Measurements from ENCODE around the gene KLHL29. TPM values are rescaled to one million over a fixed set of nuclear protein-coding genes. Genes with fewer than 3 reads are reported as not detected.
A peak's percentile ranks its signal among the peaks of the same experiment; 100 is the strongest.

The KLHL29 gene
- total RNA-seq, 1 donor from 2014 or later, result 5.0 TPM

DNA sequence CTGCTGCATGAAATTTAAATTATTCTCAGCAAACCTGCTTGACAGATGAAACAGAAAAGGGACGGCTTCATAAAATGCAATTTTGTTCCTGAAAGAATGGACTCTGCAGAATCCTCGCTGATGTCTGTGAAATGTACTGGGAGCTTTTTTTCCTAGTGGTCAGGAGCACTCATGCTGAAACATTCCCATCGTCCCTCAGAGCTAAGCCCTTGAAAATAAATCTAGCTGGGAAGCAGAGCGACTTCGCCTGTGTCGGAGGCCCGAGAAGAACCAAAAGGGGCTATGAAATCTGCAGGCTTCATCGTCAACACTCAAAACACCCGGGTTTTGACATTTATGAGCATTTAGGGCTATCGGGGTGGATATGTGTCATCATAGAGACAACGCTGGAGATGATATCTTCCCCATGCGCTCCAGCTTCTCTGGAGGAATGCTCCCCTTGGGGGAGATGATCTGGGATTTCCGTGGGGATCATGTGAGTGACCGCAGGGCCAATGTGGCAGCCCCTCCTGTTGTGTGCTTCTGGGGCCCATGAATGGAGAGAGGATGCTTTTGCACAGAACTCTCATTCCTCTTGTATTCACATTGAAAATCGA lies 182.3 kb downstream of the KLHL29 start:
- Histone ChIP-seq H3K27me3 (ENCODE audit: control insufficient read depth, insufficient read depth, low read length) (no peaks in the 10 kb centered on the region), H3K36me3 (ENCODE audit: control insufficient read depth, insufficient read depth, low read length) (no peaks in the 10 kb centered on the region), H3K4me3 (ENCODE audit: low read depth, low read length) (no peak overlapping the region)
- DNase-seq (ENCODE audit: low read depth), result no peak
- no peak for FAIRE-seq
- TF ChIP-seq, protein P1, sequence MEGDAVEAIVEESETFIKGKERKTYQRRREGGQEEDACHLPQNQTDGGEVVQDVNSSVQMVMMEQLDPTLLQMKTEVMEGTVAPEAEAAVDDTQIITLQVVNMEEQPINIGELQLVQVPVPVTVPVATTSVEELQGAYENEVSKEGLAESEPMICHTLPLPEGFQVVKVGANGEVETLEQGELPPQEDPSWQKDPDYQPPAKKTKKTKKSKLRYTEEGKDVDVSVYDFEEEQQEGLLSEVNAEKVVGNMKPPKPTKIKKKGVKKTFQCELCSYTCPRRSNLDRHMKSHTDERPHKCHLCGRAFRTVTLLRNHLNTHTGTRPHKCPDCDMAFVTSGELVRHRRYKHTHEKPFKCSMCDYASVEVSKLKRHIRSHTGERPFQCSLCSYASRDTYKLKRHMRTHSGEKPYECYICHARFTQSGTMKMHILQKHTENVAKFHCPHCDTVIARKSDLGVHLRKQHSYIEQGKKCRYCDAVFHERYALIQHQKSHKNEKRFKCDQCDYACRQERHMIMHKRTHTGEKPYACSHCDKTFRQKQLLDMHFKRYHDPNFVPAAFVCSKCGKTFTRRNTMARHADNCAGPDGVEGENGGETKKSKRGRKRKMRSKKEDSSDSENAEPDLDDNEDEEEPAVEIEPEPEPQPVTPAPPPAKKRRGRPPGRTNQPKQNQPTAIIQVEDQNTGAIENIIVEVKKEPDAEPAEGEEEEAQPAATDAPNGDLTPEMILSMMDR (IDR thresholded peaks at IDR 0.05; ENCODE audit: insufficient read depth, low read length, severe bottlenecking), result no peak

DNA sequence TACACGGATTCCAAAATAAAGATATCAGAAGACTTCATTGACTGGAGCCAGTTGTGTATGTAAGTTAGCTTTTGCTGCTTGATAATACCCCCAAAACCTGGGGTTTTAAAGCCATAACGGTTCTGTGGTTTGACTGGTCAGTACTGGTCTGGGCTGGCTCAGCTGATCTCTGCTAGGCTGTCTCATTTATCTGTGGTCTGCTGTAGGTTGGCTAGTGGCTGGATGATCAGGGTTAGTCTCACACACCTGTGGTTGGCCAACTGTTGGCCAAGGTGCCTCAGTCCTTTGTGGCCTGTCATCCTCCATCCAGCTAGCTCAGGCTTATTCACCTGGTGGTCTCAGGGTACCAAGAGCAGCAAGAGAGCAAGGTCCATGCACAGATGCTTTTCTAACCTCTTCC lies 183.2 kb downstream of the KLHL29 start:
- TF ChIP-seq, protein P1 (IDR thresholded peaks at IDR 0.05; ENCODE audit: insufficient read depth, low read length, severe bottlenecking), result no peak
- FAIRE-seq (no peak), DNase-seq (ENCODE audit: low read depth) (no peak)
- Histone ChIP-seq H3K36me3 (ENCODE audit: control insufficient read depth, insufficient read depth, low read length) (no peaks in the 10 kb centered on the region), H3K27me3 (ENCODE audit: control insufficient read depth, insufficient read depth, low read length) (no peaks in the 10 kb centered on the region), H3K4me3 (ENCODE audit: low read depth, low read length) (no peak overlapping the region)

DNA sequence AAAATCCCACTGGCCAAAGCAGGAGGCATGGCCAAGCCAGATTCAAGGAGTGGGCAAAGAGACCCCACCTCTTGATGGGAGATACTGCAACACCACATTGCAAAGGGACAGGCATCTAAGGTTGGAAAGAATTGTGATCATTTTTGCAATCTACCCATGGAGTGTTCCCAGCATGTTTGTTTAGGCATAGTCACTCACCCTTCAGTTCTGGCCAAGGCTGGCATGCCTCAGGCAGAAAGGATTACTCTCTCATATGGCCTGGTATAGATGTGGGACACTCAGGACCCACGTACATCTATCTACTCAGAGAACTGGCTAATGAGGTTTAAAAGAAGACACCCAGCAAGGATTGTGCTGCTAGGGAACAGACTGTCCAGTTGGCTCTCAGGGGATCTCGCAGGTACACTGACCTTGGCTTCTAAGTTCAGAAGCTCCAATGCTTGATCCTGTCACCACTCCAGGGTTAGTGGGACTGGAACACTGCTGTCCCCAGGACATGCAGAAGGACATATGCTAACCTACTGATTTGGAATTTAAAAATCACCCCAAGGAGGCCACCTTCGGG lies 183.7 kb downstream of the KLHL29 start:
- no peaks in the 10 kb centered on the region for H3K27me3 ChIP-seq (ENCODE audit: control insufficient read depth, insufficient read depth, low read length)
- H3K36me3 ChIP-seq (ENCODE audit: control insufficient read depth, insufficient read depth, low read length), result no peaks in the 10 kb centered on the region
- TF ChIP-seq, protein P1 (IDR thresholded peaks at IDR 0.05; ENCODE audit: insufficient read depth, low read length, severe bottlenecking), result no peak
- peak; percentile 42 for DNase-seq (ENCODE audit: low read depth)
- FAIRE-seq, result peak; percentile 89
- H3K4me3 ChIP-seq (ENCODE audit: low read depth, low read length), result no peak overlapping the region

GRCh38 chr2:23569761-23570365 lies 184.9 kb downstream of the KLHL29 start:
- FAIRE-seq (no peak), DNase-seq (ENCODE audit: low read depth) (no peak)
- Histone ChIP-seq H3K27me3 (ENCODE audit: control insufficient read depth, insufficient read depth, low read length) (no peaks in the 10 kb centered on the region), H3K4me3 (ENCODE audit: low read depth, low read length) (no peak overlapping the region), H3K36me3 (ENCODE audit: control insufficient read depth, insufficient read depth, low read length) (no peaks in the 10 kb centered on the region)
- TF ChIP-seq, protein P1 (IDR thresholded peaks at IDR 0.05; ENCODE audit: insufficient read depth, low read length, severe bottlenecking), result no peak

- Histone ChIP-seq H3K4me3 (ENCODE audit: low read depth, low read length) (no peak overlapping the region), H3K27me3 (ENCODE audit: control insufficient read depth, insufficient read depth, low read length) (no peaks in the 10 kb centered on the region), H3K36me3 (ENCODE audit: control insufficient read depth, insufficient read depth, low read length) (no peaks in the 10 kb centered on the region)
- FAIRE-seq, result no peak
- DNase-seq (ENCODE audit: low read depth), result no peak
- TF ChIP-seq, protein P1 (IDR thresholded peaks at IDR 0.05; ENCODE audit: insufficient read depth, low read length, severe bottlenecking), result no peak
Observed at GRCh38 chr2:23571085-23571484, 186.1 kb downstream of the KLHL29 start.
